Limb (tissue), 2 donors: ENCODE measurements around the gene SRSF3.
"Not testable (repeated sequence)": the region's sequence is repeated elsewhere in the genome, so short reads cannot be mapped to it uniquely, and the experiment has no call there.

Source experiments
- DNase-seq, 2 donors: peaks; one replicate each; pipeline ENCODE4 v3.0.0-alpha.2; 2016; ENCODE audit errors: extremely low spot score in 2 of 2

SRSF3 gene

DNA sequence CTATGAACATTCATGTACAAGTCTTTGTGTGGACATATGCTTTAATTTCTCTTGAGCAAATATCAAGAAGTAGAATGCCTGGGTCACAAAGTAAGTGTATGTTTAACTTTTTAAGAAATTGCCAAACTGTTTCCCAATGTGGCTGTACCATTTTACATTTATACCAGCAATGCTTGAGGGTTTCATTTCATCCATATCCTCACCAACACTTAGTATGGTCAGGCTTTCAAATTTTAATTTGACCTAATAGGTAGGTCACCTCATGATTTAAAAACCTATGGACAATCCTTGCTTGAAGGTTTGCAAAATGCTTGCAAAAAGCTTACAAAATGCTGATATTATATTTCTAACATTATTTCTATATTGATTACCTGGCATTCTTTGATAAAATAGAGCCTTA lies 19.5 kb upstream of the SRSF3 start:
- no peak for DNase-seq

DNA sequence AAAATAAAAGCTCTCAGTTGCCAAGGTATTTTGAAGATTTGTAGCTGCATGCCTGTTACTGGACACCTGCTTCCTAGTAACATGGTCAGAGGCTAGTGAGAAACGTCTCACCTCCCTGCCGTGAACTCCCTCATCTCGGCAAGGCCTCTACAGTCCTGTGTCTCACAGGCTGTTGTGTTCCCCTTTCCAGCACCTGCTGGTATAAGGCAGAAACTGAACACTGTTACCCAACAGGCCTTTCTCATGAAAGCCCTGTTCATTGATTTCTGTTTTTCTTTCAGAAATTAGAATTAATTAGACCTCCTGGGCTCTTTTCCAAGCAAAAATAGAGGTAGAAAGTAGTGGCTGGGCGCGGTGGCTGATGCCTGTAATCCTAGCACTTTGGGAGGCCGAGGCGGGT lies 17.6 kb upstream of the SRSF3 start:
- no peak for DNase-seq

DNA sequence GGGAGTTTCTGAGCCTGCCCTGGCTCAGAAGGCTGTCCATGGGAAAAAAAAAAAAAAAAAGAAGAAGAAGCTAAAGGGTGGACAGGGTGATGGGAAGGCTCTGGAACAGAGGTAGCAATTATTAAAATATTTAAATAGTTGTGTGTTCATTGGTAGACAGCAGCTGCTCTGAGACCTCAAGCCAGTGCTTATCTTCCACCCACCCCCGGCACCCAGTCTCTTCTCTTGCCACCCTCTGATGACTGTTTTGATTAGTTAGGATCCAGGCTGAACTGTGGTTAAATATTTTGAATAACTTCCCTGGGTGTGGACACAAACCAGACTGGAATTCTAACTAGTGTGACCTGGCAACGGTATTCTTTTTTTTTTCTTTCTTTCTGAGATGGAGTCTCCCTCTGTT lies 16.9 kb upstream of the SRSF3 start:
- no peak for DNase-seq

DNA sequence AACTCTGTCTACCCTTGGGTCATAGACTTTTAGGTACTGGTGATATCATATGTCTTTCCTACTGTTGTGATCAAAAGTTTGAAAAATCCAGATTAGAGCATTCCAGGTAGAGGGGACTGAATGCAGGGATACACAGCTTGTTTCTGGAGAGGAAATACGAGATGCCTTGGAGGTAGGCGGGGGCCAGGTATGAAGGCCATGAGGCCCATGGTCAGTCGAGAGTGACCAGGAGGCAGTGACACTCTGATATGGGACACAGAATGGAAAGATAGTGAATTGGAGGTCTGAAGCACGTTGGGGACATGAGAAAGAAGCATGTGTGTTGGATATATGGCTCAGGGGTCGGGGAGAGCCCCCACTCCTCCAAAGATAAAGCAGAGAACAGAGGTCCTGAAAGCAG lies 16.1 kb upstream of the SRSF3 start:
- DNase-seq = no peak

DNA sequence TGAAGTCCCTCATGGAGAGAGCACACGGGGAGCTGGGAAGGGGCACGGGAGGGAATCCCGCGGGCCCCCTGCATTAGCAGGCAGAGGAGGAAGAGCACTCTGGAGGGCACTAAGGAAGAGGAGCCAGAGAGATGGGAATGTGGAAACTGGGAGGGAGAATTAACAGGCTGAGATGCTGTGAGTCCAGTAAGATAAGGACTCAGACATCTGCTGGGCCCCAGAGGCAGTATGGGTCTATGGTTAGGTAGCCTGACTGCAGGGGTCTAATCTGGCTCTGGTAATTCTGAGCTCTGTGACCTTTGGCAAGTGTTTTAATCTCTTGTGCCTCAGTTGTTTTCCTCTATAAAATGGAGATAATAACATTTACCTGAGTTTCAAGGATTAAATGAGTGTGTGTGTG lies 15.7 kb upstream of the SRSF3 start:
- DNase-seq = no peak

DNA sequence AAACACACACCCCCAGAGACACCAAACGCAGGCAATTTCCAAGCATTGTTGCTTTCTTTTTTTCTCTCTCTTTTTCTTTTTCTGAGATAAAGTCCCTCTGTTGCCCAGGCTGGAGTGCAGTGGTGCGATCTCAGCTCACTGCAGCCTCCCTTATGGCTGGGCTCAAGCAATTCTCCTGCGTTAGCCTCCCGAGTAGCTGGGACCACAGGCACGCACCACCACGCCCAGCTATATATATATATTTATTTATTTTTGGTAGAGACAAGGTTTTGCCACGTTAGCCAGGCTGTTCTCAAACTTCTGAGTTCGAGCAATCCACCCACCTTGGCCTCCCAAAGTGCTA lies 14.0 kb upstream of the SRSF3 start:
- DNase-seq = no peak

DNA sequence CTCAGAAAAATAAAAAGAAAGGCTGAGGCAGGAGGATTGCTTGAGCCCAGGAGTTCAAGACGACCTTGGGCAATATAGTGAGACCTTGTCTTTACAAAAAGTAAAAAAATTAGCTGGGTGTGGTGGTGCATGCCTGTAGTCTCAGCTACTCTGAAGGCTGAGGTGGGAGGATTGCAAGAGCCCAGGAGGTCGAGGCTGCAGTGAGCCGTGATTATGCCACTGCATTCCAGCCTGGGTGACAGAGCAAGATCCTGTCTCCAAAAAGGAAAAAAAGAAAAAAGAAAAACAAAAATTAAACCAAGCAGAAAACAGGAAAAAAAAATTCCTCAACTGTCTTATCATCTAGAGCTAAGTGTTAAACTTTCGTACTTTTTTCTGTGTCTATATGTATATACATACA lies 12.4 kb upstream of the SRSF3 start:
- DNase-seq = no peak

DNA sequence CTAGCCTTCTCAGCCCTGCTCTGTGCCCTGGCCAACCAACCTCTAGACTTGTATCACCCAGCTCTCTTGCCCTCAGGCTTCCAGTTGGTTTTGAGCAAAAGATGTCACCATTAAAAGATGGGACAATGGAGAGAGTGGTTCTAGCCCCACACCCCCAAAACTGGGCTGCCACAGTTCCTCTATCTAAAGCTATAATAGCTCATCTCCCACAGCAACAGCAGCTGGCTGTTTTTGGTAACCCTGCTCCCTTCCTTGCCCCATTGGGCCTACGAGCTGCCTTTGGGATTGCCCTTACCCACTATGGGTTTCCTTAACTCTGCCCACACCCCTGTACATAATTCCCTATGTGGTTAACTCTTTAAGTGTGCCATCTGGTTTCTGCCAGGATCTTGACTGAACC lies 7.6 kb upstream of the SRSF3 start:
- DNase-seq = no peak

DNA sequence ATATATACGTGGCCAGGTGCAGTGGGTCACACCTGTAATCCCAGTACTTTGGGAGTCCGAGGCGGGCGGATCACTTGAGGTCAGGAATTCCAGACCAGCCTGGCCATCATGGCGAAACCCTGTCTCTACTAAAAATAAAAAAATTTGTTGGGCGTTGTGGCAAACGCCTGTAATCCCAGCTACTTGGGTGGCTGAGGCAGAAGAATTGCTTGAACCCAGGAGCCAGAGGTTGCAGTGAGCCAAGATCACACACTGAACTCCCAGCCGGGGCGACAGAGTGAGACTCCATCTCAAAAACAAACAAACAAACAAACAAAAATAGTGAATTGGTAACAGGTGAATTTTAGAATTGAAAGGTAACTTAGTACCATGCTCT lies 5.1 kb upstream of the SRSF3 start:
- not testable (repeated sequence) for DNase-seq

DNA sequence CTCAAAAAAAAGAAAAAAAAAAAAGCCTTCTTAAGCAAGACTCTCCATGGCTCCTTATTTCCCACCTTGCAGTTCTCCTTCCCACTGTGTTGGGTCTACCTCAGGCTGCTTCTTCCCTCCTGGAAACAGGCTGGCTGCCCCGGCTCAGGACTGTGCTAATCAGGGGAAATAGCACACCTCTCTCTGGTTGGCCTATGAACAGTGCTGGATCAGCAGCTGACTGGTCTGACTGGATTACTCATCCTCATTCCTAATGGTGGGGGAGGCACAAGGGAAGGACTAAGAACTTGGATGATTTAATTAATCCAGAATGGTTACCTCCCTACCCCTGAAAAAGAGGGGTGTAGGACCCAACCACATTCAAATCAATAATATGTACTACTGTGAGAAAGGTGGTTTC lies 3.9 kb upstream of the SRSF3 start:
- DNase-seq = no peak

DNA sequence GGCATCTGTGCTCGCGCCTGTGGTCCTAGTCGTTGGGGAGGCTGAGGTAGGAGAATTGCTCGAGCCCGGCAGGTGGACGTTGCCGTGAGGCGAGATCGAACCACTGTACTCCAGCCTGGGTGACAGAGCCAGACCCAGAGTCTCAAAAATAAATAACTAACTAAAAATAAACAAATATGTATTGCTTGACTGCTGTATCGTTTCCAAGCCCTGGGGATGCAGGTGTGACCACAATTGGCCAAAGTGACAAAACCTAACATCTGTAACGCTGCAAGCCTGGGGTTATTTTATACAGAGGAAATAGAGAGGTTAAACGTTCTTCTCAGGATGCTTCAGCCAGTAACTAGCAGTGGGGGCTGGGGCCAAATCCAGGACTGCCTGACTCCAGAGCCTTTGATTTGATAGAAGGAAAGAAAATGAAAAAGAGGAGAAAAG lies 1.9 kb upstream of the SRSF3 start:
- no peak for DNase-seq

DNA sequence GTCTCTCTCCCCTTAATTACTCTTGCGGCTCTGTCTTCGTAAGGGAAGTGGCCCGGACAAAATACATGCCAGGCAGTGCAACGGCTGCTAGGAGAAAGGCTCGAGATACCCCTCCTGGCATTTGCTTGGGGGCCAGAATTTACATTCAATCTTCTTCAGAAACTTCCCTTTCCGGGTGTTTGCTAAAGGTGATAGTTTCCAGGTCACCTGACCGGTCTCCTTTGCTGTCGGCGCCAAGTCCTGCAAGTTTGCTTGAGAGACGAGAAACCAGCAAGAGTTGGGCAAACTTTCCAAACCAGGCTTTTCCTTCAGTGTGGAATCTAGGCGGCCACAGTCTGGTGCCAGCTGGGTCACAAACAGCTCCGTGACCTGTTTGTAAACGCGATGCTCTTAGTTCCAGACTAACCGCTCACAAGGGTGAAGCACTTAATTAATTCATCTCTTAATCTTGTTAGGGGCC lies 563 bp upstream of the SRSF3 start:
- peak in 1 of 2 donors; percentile 34 for DNase-seq

DNA sequence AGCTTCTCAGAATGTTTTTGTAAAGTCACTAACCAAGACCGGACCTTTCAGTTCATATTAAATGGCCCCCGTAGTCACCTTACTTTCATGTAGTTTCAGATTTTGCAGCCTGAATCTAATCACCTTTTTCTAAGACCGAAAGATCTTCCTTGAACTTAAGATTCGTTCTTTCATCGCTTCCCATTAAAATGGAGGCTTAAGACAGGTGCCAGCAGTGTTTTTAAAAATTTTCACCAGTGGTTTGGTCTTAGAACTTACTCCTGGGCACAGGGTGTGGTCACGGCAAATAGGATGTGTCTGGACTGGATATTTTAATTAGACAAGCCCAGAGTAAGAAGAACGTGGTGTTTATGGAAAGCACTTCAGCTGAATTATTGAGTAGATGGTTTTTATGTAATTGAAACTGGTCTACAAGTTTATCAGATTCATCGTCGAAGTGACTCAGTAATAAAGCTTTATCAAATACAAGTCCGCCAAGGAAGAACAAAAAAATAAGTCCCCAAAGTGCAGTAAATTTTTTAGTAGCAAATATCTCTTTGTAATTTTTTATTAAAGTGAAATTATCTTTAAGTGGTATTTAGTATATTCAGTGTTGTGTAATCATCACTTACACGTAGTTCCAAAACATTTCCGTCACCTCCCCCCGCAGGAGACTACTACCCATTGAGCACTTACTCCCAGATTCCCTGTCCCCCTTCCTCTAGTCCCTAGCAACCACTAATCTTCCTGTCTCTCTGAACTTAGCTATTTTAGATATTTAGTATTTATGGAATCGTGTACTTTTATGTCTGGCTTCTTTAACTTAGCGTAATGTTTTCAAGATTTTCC lies 868 bp downstream of the SRSF3 start:
- DNase-seq = peak; percentile 30 to 50

DNA sequence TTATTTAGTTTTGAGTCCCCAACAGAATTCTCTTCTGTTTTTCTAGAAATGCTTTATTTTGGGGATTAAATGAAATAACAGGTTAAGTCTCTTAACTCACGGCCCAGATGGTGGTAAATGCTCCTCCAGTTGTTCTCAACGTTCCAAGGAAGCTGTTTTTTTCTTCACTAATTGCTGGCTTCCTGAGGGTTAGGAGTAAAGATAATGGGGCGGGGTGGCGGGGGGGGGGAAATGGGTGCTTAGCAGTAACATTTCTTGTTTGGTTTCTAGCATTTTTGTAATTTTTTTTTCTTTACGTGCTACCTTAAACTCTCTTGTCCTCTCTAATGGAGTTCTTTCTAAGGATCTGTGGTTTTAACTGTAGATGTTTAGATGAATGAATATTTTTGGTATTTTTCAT lies 2.2 kb downstream of the SRSF3 start:
- no peak for DNase-seq

DNA sequence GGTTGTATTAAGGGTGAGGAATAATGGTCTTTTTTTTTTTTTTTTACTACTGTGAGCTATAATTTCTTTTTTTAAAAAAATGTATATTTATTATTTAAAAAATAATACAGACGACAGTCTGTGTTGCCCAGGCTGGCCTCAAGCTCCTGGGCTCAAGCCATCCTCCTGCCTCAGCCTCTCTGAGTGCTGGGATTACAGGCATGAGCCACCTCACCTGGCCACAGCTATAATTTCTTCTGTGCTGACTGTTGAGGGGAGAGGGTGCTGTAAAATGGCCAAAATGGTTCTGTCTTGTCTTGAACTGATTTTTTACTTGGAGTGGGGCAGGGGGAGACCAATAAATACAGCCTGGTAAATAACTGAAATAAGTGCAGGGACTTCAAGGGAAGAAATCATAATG lies 3.6 kb downstream of the SRSF3 start:
- no peak for DNase-seq

DNA sequence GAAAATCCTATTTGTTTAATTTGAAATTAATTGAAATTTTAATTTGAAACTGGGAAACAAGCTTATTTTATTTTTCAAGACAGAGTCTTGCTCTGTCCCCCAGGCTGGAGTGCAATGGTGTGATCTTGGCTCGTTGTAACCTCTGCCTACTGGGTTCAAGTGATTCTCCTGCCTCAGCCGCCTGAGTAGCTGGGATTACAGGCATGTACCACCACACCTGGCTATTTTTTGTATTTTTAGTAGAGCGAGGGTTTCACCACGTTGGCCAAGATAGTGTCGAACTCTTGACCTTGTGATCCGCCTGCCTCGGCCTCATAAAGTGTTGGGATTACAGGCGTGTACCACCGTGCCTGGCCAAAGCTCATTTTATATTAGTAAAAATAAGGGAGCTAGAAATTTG lies 4.2 kb downstream of the SRSF3 start:
- DNase-seq = no peak

DNA sequence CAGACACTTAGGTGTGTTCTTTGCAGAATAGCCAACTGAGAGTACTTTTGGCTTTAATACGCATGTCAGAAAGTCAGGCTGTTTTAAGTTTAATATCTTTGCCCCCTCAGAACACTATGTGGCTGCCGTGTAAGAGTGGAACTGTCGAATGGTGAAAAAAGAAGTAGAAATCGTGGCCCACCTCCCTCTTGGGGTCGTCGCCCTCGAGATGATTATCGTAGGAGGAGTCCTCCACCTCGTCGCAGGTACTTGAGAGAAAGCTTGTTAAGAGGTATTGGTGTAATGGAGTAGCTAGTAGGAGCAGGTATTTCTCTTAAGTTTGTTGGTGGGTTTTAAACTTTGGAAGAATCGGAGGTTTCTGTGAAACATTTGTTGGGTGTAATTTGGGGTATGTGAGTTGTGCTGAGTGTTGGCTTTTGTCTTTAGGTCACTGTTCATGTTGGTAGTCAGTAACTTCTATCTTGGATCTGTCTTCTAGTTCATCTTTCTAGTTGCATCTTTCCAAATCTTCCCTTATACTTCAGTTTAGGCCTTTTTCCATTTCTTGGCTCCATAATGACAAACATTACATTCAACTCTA lies 4.7 kb downstream of the SRSF3 start:
- no peak for DNase-seq

DNA sequence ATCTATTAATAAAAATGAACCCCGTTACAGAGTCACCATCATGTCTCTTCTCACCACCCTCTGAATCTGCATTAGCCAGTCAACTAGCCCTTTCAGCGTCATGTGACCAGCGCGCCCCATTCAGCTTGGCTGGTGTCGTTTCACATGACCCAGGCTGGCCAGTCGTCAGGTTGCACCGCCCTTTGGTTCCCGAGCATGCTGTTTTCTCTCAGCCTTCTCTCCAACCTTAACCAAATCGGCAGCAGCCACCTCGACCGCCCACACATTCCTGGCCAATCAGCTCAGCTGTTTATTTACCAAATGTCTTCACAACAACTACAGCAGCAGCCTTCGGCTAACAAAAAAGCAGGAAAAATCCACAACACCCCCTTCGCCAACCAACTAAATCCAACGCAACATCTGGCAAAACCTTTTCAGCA lies 5.6 kb downstream of the SRSF3 start:
- no peak for DNase-seq

DNA sequence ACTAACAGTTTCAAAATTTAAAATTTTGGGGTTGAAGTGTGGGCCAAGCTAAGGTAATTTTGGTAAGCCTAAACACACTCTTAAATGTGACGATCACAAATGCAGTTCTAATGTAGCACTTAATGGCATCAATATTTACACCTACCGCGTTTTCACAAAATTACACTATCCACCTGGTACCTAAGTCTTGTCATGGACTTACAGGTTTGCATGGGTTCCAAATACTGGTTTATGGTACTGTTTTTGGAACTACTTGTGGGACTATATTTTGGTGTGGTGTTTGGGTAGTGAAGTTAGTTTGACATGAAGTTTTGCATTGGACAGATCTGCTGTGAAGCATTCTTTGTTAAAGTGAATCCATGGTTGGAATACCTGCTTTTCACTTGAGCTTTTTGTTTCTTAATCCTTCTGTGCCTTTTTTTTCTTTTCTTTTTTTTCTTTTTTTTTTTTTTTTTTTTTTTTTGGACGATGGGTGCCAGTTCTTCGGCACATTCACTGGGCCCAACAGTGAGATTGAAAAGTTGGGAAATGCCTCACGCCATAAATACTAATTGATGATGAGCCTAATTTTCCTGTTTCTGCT lies 6.5 kb downstream of the SRSF3 start:
- no peak for DNase-seq

DNA sequence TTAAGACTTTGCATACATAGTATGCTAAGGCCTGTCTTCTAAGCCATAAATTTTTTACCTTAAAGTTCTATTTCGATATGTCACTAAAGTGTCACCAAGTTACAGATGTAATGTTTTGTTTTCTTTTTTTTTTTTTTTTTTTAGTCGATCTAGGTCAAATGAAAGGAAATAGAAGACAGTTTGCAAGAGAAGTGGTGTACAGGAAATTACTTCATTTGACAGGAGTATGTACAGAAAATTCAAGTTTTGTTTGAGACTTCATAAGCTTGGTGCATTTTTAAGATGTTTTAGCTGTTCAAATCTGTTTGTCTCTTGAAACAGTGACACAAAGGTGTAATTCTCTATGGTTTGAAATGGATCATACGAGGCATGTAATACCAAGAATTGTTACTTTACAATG lies 7.7 kb downstream of the SRSF3 start:
- DNase-seq = not testable (repeated sequence)

DNA sequence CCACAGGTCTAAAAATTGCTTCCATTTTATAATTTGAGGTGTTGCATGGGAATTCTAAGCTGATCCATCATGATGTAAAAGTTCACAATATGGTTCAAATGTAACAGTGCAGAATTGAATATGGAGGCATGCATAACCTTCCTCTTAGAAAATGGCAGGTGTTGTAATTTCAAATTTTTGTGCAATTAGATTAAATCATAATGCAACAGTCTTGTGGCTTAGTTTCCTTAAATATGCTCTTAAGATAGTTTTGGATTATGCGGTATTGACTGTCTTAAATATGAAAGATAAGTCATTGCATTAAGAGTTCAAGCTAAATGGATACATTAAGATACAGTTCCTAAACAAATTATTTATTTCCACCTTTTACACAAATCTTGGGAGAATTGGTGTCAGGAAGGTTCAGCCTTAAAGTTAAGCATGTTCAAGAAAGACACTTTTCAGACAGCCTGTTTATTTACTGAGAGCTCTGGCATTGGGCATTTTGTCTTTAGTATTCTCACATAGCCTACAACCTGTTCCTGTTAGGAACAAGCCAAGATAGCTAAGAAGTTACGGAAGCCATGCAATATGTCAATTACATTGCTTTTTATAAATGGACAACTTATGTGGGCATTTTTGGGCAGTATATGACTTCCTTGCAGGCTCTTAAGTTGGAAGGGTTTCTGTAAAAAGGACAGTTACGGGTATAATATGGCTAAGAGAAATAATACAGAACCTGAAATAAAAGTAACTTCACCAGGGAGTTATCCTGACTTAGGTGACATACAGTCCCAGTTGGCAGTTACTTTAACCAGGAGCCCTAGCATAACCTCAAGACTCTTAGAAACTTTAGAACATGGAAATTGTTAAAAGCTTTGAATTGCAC lies 9.3 kb downstream of the SRSF3 start:
- DNase-seq = no peak
